ENCODE data around the gene MINK1. TPM values are rescaled to one million over a fixed set of nuclear protein-coding genes. Genes with fewer than 3 reads are reported as not detected.

The MINK1 gene
- total RNA-seq, 1 donor from 2014 or later: 67.5 TPM

DNA sequence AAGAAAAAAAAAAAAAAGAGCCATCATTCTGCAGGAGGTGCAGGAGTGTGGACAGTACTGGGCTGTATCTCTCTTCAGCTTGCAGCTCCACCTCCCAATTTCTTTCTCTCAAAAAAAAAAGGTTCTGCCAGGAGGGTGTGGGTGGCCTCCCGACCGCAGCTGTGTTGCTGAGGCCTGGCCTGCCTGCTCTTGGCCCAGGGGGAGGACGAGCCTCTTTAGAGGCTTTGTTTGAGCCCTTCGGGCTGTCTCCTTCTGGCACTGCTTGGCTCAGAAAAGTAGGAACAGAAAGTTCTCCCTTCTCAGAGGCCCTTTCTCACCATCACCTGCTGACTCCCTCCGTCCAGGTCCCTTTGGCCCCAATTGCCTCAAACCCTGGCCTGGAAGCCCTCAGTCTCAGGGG, 43.9 kb downstream of the MINK1 start:
- Mint-ChIP-seq H3K27ac (no peak overlapping the region), H3K36me3 (ENCODE audit: low read depth) (peaks cover 11% of the 10 kb centered on the region), H3K27me3 (ENCODE audit: insufficient read depth) (no peaks in the 10 kb centered on the region), H3K4me3 (no peak overlapping the region), H3K4me1 (ENCODE audit: low read depth) (peaks cover 5% of the 10 kb centered on the region), H3K9me3 (no peaks in the 10 kb centered on the region)
- intact Hi-C loops (cut with micrococcal nuclease): no loop called here
- DNase-seq (ENCODE audit: low spot score): no peak

DNA sequence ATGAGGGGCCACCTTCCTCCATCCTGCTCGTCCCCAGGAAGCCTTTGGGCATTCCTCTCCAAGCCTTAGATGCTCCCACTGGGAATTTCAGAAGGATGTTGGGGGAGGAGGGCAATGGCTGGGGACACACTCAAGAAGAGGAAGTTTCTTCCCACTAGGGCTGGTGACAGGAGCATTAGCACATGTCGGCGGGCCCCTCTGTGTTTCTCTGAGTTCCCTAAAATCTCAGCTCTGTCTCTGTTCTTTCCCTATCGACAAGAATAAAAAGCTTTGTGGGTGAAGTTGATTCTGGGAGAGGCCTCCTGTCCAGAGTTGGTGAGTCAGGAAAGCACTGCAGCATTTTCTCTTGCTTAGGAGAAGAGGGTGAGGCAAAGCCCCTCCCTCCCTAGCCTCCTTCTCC, 46.5 kb downstream of the MINK1 start:
- H3K4me1 Mint-ChIP-seq (ENCODE audit: low read depth): peaks cover 5% of the 10 kb centered on the region
- no peak overlapping the region for H3K27ac Mint-ChIP-seq
- H3K36me3 Mint-ChIP-seq (ENCODE audit: low read depth): peaks cover 4% of the 10 kb centered on the region
- intact Hi-C loops (cut with micrococcal nuclease): no loop called here
- DNase-seq (ENCODE audit: low spot score): no peak
- no peaks in the 10 kb centered on the region for H3K27me3 Mint-ChIP-seq (ENCODE audit: insufficient read depth)
- no peaks in the 10 kb centered on the region for H3K9me3 Mint-ChIP-seq
- no peak overlapping the region for H3K4me3 Mint-ChIP-seq

DNA sequence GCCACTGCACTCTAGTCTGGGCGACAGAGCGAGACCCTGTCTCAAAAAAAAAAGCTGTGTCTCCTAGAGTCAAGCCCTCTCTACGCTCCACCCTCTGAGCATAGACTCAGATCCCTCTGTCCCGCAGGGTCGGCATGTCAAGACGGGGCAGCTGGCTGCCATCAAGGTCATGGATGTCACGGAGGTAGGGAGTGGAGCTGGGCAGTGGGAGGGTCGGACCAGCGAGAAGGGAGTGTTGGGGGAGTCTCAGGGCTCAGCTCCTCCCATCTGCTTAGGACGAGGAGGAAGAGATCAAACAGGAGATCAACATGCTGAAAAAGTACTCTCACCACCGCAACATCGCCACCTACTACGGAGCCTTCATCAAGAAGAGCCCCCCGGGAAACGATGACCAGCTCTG, 47.7 kb downstream of the MINK1 start:
- Mint-ChIP-seq H3K27me3 (ENCODE audit: insufficient read depth) (no peaks in the 10 kb centered on the region), H3K4me1 (ENCODE audit: low read depth) (peaks cover 5% of the 10 kb centered on the region), H3K27ac (peak overlapping the region; percentile 61), H3K36me3 (ENCODE audit: low read depth) (peaks cover 13% of the 10 kb centered on the region), H3K9me3 (no peaks in the 10 kb centered on the region), H3K4me3 (no peak overlapping the region)
- intact Hi-C loops (cut with micrococcal nuclease): loop anchor here (10.0 kb wide), 1 partner anchor 456 kb away; no protein-coding TSS in a partner anchor
- DNase-seq (ENCODE audit: low spot score): no peak

DNA sequence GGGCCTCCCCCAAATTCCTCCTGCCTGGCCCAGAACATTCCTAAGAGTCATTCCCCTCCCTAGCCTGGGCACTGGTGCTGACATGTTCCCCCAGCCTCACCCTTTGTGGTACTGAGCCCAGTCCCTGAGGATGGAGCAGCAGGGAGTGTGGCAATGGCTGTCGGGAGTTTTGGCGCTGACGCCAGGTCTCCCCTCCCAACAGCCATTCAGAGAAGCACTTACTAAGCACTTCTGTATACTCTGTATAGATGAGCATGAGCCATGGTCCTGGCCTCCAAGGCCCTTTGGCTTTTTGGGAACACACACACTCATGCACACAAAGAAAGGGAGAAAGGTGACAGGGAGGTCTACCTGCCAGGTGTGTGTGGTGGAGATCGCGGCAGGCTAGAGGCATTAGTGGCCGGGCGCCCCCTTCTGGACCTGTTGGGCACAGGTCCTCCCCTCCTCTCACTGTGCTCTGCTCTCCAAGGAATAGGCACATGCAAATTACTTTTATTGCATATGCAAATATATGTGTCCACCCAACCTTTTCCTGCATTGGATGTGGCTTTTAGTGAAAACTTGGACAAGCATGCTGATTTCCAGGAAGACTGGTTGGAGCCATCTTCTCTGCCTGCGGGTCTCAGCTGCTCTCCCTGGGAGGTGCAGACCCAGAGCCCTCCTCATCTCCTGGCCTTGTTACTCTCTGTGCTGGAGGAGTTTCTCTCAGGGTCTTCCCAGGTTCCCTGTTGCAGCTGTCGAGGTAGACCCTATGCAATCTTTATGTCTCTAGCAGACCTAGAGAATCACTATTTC, 48.8 kb downstream of the MINK1 start:
- H3K4me1 Mint-ChIP-seq (ENCODE audit: low read depth): peaks cover 5% of the 10 kb centered on the region
- DNase-seq (ENCODE audit: low spot score): peak; percentile 40
- no peak overlapping the region for H3K27ac Mint-ChIP-seq
- no peak overlapping the region for H3K4me3 Mint-ChIP-seq
- no peaks in the 10 kb centered on the region for H3K9me3 Mint-ChIP-seq
- H3K27me3 Mint-ChIP-seq (ENCODE audit: insufficient read depth): no peaks in the 10 kb centered on the region
- peaks cover 12% of the 10 kb centered on the region for H3K36me3 Mint-ChIP-seq (ENCODE audit: low read depth)
- intact Hi-C loops (cut with micrococcal nuclease): loop anchor here (1.0 to 10.0 kb wide), 4 partner anchors 92 to 457 kb away; partner anchors contain the start of genes ARRB2 and MED11

GRCh38 chr17:4884489-4884888, 51.3 kb downstream of the MINK1 start:
- Mint-ChIP-seq H3K36me3 (ENCODE audit: low read depth) (peaks cover 14% of the 10 kb centered on the region), H3K27ac (no peak overlapping the region), H3K9me3 (no peaks in the 10 kb centered on the region), H3K4me1 (ENCODE audit: low read depth) (peaks cover 10% of the 10 kb centered on the region), H3K4me3 (no peak overlapping the region), H3K27me3 (ENCODE audit: insufficient read depth) (no peaks in the 10 kb centered on the region)
- intact Hi-C loops (cut with micrococcal nuclease): loop anchor here (10.0 kb wide), 1 partner anchor 460 kb away; no protein-coding TSS in a partner anchor
- DNase-seq (ENCODE audit: low spot score): no peak

DNA sequence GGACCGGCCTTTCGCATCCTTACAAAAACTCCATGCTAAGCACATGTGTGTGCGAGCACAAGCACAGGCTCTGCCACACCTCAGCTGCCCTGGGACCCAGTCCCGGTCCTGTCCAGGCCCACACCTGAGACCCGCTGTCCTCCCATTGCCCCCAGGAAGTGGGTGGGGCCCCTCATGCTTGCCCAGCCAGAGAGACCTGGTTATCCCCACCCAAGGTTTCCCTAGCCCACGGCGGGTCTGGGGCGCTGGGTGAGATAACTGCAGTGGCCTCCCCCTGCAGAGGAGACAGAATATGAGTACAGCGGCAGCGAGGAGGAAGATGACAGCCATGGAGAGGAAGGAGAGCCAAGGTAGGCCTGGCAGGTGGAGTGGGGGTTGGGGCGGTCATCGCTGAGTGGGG, 53.7 kb downstream of the MINK1 start:
- H3K27ac Mint-ChIP-seq: no peak overlapping the region

GRCh38 chr17:4887581-4887980, 54.4 kb downstream of the MINK1 start:
- peaks cover 16% of the 10 kb centered on the region for H3K36me3 Mint-ChIP-seq (ENCODE audit: low read depth)
- intact Hi-C loops (cut with micrococcal nuclease): loop anchor here (5.0 to 10.0 kb wide), 2 partner anchors 50 to 463 kb away; no protein-coding TSS in a partner anchor
- H3K4me1 Mint-ChIP-seq (ENCODE audit: low read depth): peaks cover 5% of the 10 kb centered on the region
- DNase-seq (ENCODE audit: low spot score): no peak
- H3K4me3 Mint-ChIP-seq: no peak overlapping the region
- no peaks in the 10 kb centered on the region for H3K9me3 Mint-ChIP-seq
- no peak overlapping the region for H3K27ac Mint-ChIP-seq
- H3K27me3 Mint-ChIP-seq (ENCODE audit: insufficient read depth): no peaks in the 10 kb centered on the region

More for the DNA sequence above, 53.7 kb downstream of the MINK1 start:
- Mint-ChIP-seq H3K4me1 (ENCODE audit: low read depth) (peaks cover 8% of the 10 kb centered on the region), H3K4me3 (no peak overlapping the region), H3K9me3 (no peaks in the 10 kb centered on the region), H3K36me3 (ENCODE audit: low read depth) (peaks cover 14% of the 10 kb centered on the region), H3K27me3 (ENCODE audit: insufficient read depth) (no peaks in the 10 kb centered on the region)
- intact Hi-C loops (cut with micrococcal nuclease): loop anchor here (5.0 to 10.0 kb wide), 2 partner anchors 50 to 462 kb away; no protein-coding TSS in a partner anchor
- no peak for DNase-seq (ENCODE audit: low spot score)

- no peaks in the 10 kb centered on the region for H3K9me3 Mint-ChIP-seq
- H3K36me3 Mint-ChIP-seq (ENCODE audit: low read depth): peaks cover 13% of the 10 kb centered on the region
These were observed 58.6 kb downstream of the MINK1 start for GRCh38 chr17:4891411-4892410.

DNA sequence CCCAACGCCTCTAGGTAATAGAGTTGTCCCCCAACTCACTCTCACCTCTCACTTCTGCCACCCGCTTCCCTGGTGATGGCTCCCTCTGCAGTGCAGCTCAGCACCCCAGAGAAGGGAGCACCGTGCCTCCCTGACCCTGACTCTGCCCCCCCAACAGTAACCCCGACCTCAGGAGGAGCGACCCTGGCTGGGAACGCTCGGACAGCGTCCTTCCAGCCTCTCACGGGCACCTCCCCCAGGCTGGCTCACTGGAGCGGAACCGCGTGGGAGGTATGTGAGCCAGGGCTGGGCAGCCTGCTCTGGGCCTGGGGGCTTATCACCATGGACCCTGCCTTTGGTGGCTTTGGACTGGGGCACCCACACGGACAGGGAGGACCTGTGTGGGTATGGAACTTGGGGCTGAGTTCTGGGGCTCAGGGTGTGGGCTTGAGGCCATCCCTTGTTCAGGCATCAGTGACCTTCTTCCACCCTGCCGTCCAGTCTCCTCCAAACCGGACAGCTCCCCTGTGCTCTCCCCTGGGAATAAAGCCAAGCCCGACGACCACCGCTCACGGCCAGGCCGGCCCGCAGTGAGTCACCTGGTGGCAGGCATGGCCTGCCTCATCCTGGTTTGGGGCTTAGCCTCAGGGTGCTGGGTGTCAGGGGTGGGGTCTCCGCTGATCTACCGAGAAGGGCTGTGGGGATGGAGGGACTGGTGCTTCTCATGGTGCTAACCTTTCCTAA, 59.5 kb downstream of the MINK1 start:
- Mint-ChIP-seq H3K36me3 (ENCODE audit: low read depth) (peaks cover 8% of the 10 kb centered on the region), H3K27ac (no peak overlapping the region)
- intact Hi-C loops (cut with micrococcal nuclease): no loop called here

More at GRCh38 chr17:4891411-4892410, 58.6 kb downstream of the MINK1 start:
- Mint-ChIP-seq H3K4me1 (ENCODE audit: low read depth) (peaks cover 5% of the 10 kb centered on the region), H3K27ac (no peak overlapping the region), H3K27me3 (ENCODE audit: insufficient read depth) (no peaks in the 10 kb centered on the region), H3K4me3 (no peak overlapping the region)
- no peak for DNase-seq (ENCODE audit: low spot score)
- intact Hi-C loops (cut with micrococcal nuclease): no loop called here

GRCh38 chr17:4893272-4893671, 60.1 kb downstream of the MINK1 start:
- no peak overlapping the region for H3K4me3 Mint-ChIP-seq
- no peak for DNase-seq (ENCODE audit: low spot score)
- peaks cover 8% of the 10 kb centered on the region for H3K36me3 Mint-ChIP-seq (ENCODE audit: low read depth)
- H3K27ac Mint-ChIP-seq: no peak overlapping the region
- intact Hi-C loops (cut with micrococcal nuclease): no loop called here
- H3K9me3 Mint-ChIP-seq: no peaks in the 10 kb centered on the region
- peaks cover 5% of the 10 kb centered on the region for H3K4me1 Mint-ChIP-seq (ENCODE audit: low read depth)
- no peaks in the 10 kb centered on the region for H3K27me3 Mint-ChIP-seq (ENCODE audit: insufficient read depth)

More for the DNA sequence above, 59.5 kb downstream of the MINK1 start:
- no peak for DNase-seq (ENCODE audit: low spot score)
- no peak overlapping the region for H3K4me3 Mint-ChIP-seq
- H3K4me1 Mint-ChIP-seq (ENCODE audit: low read depth): peaks cover 5% of the 10 kb centered on the region
- no peaks in the 10 kb centered on the region for H3K9me3 Mint-ChIP-seq
- H3K27me3 Mint-ChIP-seq (ENCODE audit: insufficient read depth): no peaks in the 10 kb centered on the region

- Mint-ChIP-seq H3K27ac (no peak overlapping the region), H3K4me3 (no peak overlapping the region), H3K9me3 (no peaks in the 10 kb centered on the region), H3K36me3 (ENCODE audit: low read depth) (peaks cover 8% of the 10 kb centered on the region), H3K4me1 (ENCODE audit: low read depth) (peaks cover 8% of the 10 kb centered on the region), H3K27me3 (ENCODE audit: insufficient read depth) (no peaks in the 10 kb centered on the region)
- intact Hi-C loops (cut with micrococcal nuclease): no loop called here
- no peak for DNase-seq (ENCODE audit: low spot score)
These were observed 60.8 kb downstream of the MINK1 start for GRCh38 chr17:4893721-4894560.
